GM13976 (cell line): Measurements from ENCODE around the gene C1QC.

Source experiments
- DNase-seq: peaks from one replicate; pipeline ENCODE4 v3.0.0; 2012; ENCODE audit warnings: low spot score
- in situ Hi-C: fragments of 300-500 bp; cut with MboI; formaldehyde crosslinking; loops from one replicate; pipeline ENCODE4 v1.12.0; 2022; ENCODE audit warnings: low sequenced_read_pairs, mixed read lengths, inconsistent platforms; ENCODE audit not compliant: unreplicated experiment
- TF ChIP-seq, protein P1 (sequence below): IDR thresholded peaks from 2 replicates; pipeline ENCODE4 v1.5.1; 2012; ENCODE audit warnings: borderline replicate concordance, mild to moderate bottlenecking; ENCODE audit not compliant: insufficient read depth; ENCODE audit errors: extremely low read depth, missing control alignments, control extremely low read depth

Gene C1QC

DNA sequence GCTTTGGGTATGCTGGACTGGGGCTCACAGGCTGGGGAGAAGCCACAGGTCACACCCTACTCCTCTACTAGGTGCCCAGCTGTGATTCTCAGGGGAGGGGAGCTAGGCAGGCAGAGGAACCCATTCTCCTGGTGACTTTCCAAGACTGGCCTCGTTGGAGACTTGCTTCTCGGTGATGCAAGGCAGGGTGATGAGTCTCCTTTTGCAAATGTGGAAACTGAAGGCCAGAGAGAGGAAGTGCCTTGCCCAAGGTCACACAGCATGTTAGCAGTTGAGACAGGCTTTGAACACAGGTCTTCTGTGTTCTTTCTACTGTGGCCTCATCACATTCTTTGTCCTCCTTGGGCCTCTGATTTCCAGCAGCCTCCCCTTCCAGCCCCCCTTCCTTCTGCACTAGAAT is 27.5 kb upstream of the C1QC start:
- DNase-seq = no peak
- in situ Hi-C loops = no loop called here
- TF ChIP-seq, protein P1, sequence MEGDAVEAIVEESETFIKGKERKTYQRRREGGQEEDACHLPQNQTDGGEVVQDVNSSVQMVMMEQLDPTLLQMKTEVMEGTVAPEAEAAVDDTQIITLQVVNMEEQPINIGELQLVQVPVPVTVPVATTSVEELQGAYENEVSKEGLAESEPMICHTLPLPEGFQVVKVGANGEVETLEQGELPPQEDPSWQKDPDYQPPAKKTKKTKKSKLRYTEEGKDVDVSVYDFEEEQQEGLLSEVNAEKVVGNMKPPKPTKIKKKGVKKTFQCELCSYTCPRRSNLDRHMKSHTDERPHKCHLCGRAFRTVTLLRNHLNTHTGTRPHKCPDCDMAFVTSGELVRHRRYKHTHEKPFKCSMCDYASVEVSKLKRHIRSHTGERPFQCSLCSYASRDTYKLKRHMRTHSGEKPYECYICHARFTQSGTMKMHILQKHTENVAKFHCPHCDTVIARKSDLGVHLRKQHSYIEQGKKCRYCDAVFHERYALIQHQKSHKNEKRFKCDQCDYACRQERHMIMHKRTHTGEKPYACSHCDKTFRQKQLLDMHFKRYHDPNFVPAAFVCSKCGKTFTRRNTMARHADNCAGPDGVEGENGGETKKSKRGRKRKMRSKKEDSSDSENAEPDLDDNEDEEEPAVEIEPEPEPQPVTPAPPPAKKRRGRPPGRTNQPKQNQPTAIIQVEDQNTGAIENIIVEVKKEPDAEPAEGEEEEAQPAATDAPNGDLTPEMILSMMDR = no peak

DNA sequence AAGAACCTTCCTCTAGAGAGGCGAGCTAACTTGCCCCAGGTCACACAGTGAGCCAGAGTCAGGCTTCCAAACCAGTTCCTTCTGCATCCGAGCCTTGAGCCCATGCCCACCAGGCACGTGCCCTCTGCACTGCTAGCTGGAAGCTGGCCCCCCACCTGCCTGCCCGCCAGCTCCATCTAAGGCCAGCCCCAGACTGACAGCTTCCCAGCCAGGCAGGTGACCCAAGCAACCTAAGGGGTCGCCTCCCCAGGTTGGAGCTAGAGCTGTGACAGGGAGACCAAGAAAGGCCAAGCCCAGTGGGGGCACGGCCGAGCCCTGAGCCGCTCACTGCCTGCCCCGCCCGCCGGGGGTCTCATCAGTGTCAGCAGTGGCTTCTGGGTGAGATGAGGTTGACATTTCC is 26.9 kb upstream of the C1QC start:
- TF ChIP-seq, protein P1 = no peak
- in situ Hi-C loops = no loop called here
- DNase-seq = no peak

DNA sequence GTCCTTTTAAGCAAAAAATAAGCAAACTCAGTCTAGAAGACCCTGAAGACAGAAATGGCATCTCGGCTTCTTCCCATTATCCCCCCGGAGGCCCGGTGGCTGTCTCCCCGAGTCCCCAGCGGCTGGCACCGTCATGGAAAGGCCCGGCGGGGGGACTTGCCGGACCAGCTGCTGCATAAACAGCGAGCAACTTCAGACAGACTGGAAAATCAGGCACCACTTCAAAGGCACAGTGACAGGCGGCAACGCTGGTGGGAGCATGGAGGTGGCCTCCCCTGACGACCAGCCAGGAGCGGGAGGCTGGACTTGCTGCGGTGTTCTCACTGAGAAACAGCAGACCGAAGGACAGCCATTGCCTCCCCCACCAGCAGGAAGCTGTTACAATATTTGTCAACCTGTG is 25.4 kb upstream of the C1QC start:
- DNase-seq = no peak
- in situ Hi-C loops = no loop called here

GRCh38 chr1:22619252-22619651 is 24.2 kb upstream of the C1QC start:
- TF ChIP-seq, protein P1 = no peak
- no peak for DNase-seq

More for the DNA sequence above, 25.4 kb upstream of the C1QC start:
- TF ChIP-seq, protein P1 = no peak

DNA sequence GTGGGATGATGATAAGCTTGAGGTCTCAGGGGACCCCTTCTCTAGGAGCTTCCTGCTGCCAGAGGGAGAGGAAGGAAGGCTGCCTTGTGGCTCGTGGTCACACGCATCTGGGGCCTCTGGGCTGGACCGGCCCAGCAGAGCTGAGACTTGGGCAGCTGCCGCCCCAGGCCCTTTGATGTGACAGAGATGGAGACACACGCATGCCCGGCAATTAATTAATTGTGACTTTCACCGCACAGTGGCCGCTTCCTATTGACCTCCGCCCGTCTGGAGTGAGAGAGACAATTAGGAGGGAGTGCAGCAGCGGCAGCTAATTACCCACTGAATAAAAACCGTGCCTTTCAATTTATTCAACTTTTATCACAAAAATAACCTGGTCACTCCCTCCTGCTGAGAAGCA is 23.6 kb upstream of the C1QC start:
- DNase-seq = no peak
- TF ChIP-seq, protein P1 = no peak
- in situ Hi-C loops = no loop called here

More at GRCh38 chr1:22619252-22619651, 24.2 kb upstream of the C1QC start:
- in situ Hi-C loops = no loop called here

DNA sequence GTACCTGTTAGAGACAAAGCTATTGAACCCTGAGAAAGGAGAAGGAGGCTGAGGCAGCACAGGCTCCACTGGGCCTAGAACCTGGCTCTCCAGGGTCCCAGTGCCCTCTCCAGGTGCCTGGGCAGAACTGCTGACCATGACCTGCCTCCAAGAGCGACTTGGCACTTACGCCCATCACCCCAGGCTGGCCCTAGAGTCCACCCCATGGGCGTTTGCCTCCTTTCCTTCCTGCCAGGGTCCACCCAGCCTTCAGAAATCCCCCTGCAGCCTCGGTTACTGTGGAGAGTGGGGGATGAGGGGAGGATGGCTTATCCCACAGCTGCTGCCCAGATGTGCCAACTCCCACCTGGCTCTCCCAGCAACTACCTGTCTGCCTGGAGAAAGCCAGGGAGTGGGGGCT is 21.7 kb upstream of the C1QC start:
- TF ChIP-seq, protein P1 = no peak
- in situ Hi-C loops = no loop called here
- DNase-seq = no peak
